Hypothalamus (tissue), 51 donors: ENCODE measurements around the gene SF3A2.

Source experiments
- DNase-seq, 51 donors: peaks; one replicate each; lab custom pipeline; 2025; lab: John Stamatoyannopoulos, UW

SF3A2 gene

GRCh38 chr19:2226051-2226839, 10.4 kb upstream of the SF3A2 start:
- DNase-seq, result no peak

GRCh38 chr19:2226840-2227360, 9.7 kb upstream of the SF3A2 start:
- DNase-seq, result no peak

- DNase-seq, result peak in 8 of 51 donors; percentile 6 to 29 (median 13)
These were observed 9.0 kb upstream of the SF3A2 start for GRCh38 chr19:2227415-2228156.

- peak in 1 of 51 donors; percentile 10 for DNase-seq
These were observed 8.2 kb upstream of the SF3A2 start for GRCh38 chr19:2228157-2229030.

GRCh38 chr19:2229103-2230032, 7.3 kb upstream of the SF3A2 start:
- no peak for DNase-seq

- DNase-seq, result no peak
These were observed 6.5 kb upstream of the SF3A2 start for GRCh38 chr19:2230033-2230531.

GRCh38 chr19:2230807-2231533, 5.7 kb upstream of the SF3A2 start:
- DNase-seq, result no peak

GRCh38 chr19:2231621-2232221, 4.9 kb upstream of the SF3A2 start:
- peak in 1 of 51 donors; percentile 42 for DNase-seq

- no peak for DNase-seq
These were observed 4.1 kb upstream of the SF3A2 start for GRCh38 chr19:2232286-2233151.

- DNase-seq, result no peak
These were observed 2.9 kb upstream of the SF3A2 start for GRCh38 chr19:2233601-2234280.

- DNase-seq, result no peak
These were observed 1.6 kb upstream of the SF3A2 start for GRCh38 chr19:2234996-2235380.

- DNase-seq, result peak in 2 of 51 donors; percentile 4 to 47
These were observed 1.1 kb upstream of the SF3A2 start for GRCh38 chr19:2235381-2236063.

GRCh38 chr19:2236064-2236313, 635 bp upstream of the SF3A2 start:
- DNase-seq, result no peak

- peak in 1 of 51 donors; percentile 32 for DNase-seq
These were observed 636 bp downstream of the SF3A2 start for GRCh38 chr19:2237051-2237868.

GRCh38 chr19:2237869-2238153, 1.2 kb downstream of the SF3A2 start:
- no peak for DNase-seq

- no peak for DNase-seq
These were observed 2.5 kb downstream of the SF3A2 start for GRCh38 chr19:2239173-2239572.
